ENCODE data around the gene PCDHB16.
"Not testable (repeated sequence)": the region's sequence is repeated elsewhere in the genome, so short reads cannot be mapped to it uniquely, and the experiment has no call there.

GRCh38 chr5:141216035-141216434 is 33.8 kb downstream of the PCDHB16 start:
- not testable (repeated sequence) for TF ChIP-seq CTCF, POLR2A (IDR thresholded peaks at IDR 0.05)
